K562 (cell line): ENCODE results near the gene RSPH6A. TPM values are rescaled to one million over a fixed set of nuclear protein-coding genes. Genes with fewer than 3 reads are reported as not detected.

Source experiments
- ATF7 ChIP-seq: fragments of 450-650 bp; IDR thresholded peaks from 2 replicates; pipeline ENCODE4 v1.7.1; 2014; ENCODE audit warnings: mild to moderate bottlenecking, moderate library complexity
- DPF2 ChIP-seq: fragments of 450-650 bp; IDR thresholded peaks from 2 replicates; pipeline ENCODE4 v1.6.1; 2016
- ETV1 ChIP-seq: fragments of 450-650 bp; conservative IDR thresholded peaks from 2 replicates; pipeline ENCODE4 v1.6.1; 2016; ENCODE audit warnings: missing genetic modification characterization, control low read depth, low read depth, missing compliant biosample characterization
- GTF2E2 ChIP-seq: fragments of 200-800 bp; sonication (Bioruptor generic); IDR thresholded peaks from 2 replicates; pipeline ENCODE4 v1.6.1; 2016; ENCODE audit warnings: missing genetic modification characterization, missing compliant biosample characterization
- HCFC1 ChIP-seq: IDR thresholded peaks from 2 replicates; pipeline ENCODE4 v1.6.1; 2012; ENCODE audit warnings: low read depth, low read length, improper control_type of control experiment
- HIVEP1 ChIP-seq: fragments of 250-450 bp; sonication (Bioruptor Pico); IDR thresholded peaks from 2 replicates; pipeline ENCODE4 v1.4.0; 2020; ENCODE audit warnings: mild to moderate bottlenecking
- ILF3 ChIP-seq: fragments of 450-650 bp; IDR thresholded peaks from 2 replicates; pipeline ENCODE4 v1.6.1; 2018; ENCODE audit warnings: antibody characterized with exemption, mild to moderate bottlenecking, moderate library complexity, borderline replicate concordance
- ILK ChIP-seq: fragments of 450-650 bp; IDR thresholded peaks from 2 replicates; pipeline ENCODE4 v1.6.1; 2016; ENCODE audit warnings: missing genetic modification characterization, low read depth, mild to moderate bottlenecking, missing compliant biosample characterization, moderate library complexity, borderline replicate concordance
- KHSRP ChIP-seq: fragments of 450-650 bp; IDR thresholded peaks from 2 replicates; pipeline ENCODE4 v1.6.1; 2017
- LEF1 ChIP-seq: fragments of 450-650 bp; IDR thresholded peaks from 2 replicates; pipeline ENCODE4 v1.6.1; 2016; ENCODE audit warnings: mild to moderate bottlenecking
- MXI1 ChIP-seq: IDR thresholded peaks from 2 replicates; pipeline ENCODE4 v1.6.1; 2011; ENCODE audit warnings: low read depth, mild to moderate bottlenecking, improper control_type of control experiment, low read length
- MYBL2 ChIP-seq, 2 experiments: fragments of 450-650 bp in 1 of 2; sonication (generic) in 1 of 2; formaldehyde crosslinking in 1 of 2; IDR thresholded peaks; 2 replicates each; pipeline versions ENCODE4 v1.6.1 to v1.8.1; 2017 to 2022; ENCODE audit warnings: borderline replicate concordance in 1 of 2, inconsistent platforms in 1 of 2, low read depth in 1 of 2, mild to moderate bottlenecking in 1 of 2, missing genetic modification reagents in 1 of 2, moderate library complexity in 1 of 2
- NFE2 ChIP-seq: IDR thresholded peaks from 2 replicates; pipeline ENCODE4 v1.6.1; 2014; ENCODE audit warnings: antibody characterized with exemption, low read depth
- PML ChIP-seq: IDR thresholded peaks from 2 replicates; pipeline ENCODE4 v1.6.1; 2012; ENCODE audit warnings: low read length, inconsistent platforms
- POLR2A ChIP-seq: fragments of 450-650 bp; conservative IDR thresholded peaks from 2 replicates; pipeline ENCODE4 v1.6.1; 2016
- RFX5 ChIP-seq: IDR thresholded peaks from 2 replicates; pipeline ENCODE4 v1.6.1; 2011; ENCODE audit warnings: low read depth, mild to moderate bottlenecking, improper control_type of control experiment, low read length
- SIN3A ChIP-seq, 2 experiments: fragments of 150-350 bp in 1 of 2; IDR thresholded peaks; 2 replicates each; pipeline ENCODE4 v1.6.1; 2011 to 2016; ENCODE audit warnings: borderline replicate concordance in 2 of 2, low read depth in 2 of 2, low read length in 2 of 2, mild to moderate bottlenecking in 2 of 2, moderate library complexity in 2 of 2; ENCODE audit not compliant: control insufficient read depth in 1 of 2
- SLC30A9 ChIP-seq: fragments of 250-450 bp; sonication (Bioruptor Pico); IDR thresholded peaks from 2 replicates; pipeline ENCODE4 v1.8.0; 2022; ENCODE audit warnings: mild to moderate bottlenecking, moderate library complexity
- SRSF1 ChIP-seq: fragments of 200-400 bp; formaldehyde crosslinking; IDR thresholded peaks from 2 replicates; pipeline ENCODE4 v1.6.1; 2017; ENCODE audit warnings: mild to moderate bottlenecking, low read depth, low read length, moderate library complexity
- ZBTB7A ChIP-seq: IDR thresholded peaks from 2 replicates; pipeline ENCODE4 v1.6.1; 2011; ENCODE audit warnings: low read depth, mild to moderate bottlenecking, low read length, moderate library complexity, borderline replicate concordance; ENCODE audit not compliant: control insufficient read depth
- ZNF140 ChIP-seq: fragments of 250-450 bp; sonication (Bioruptor Pico); IDR thresholded peaks from 2 replicates; pipeline ENCODE4 v1.8.0; 2021; ENCODE audit warnings: moderate library complexity, mild to moderate bottlenecking, inconsistent platforms
- ZZZ3 ChIP-seq: fragments of 450-650 bp; IDR thresholded peaks from 2 replicates; pipeline ENCODE4 v1.6.1; 2016; ENCODE audit warnings: antibody characterized with exemption, mild to moderate bottlenecking, moderate library complexity
- polyA plus RNA-seq, 8 experiments: library from polyadenylated mRNA; depleted of rRNA in 4 of 8; stranded (reverse) in 5 of 8; unstranded in 3 of 8; fragments of >200 nt; fragmentation: Nextera tagmentation in 2 of 8; fragmentation: Illumina TruSeq in 1 of 8; extraction: Ambion mirVana in 2 of 8; extraction: Trizol in 1 of 8; gene quantifications; 2 replicates each; pipeline versions ENCODE4 v1.2.1 to v1.2.3, GENCODE V29; 2011 to 2014; ENCODE audit warnings: inconsistent platforms in 1 of 8, missing spikeins in 1 of 8
- total RNA-seq, 7 experiments: library from RNA; depleted of rRNA in 6 of 7; stranded (reverse); fragments of >200 nt in 6 of 7; fragmentation: Illumina TruSeq in 2 of 7; extraction: Trizol in 2 of 7; gene quantifications; 2 replicates each; pipeline versions ENCODE4 v1.2.1 to v1.2.3, GENCODE V29; 2011 to 2021; ENCODE audit warnings: low replicate concordance in 1 of 7
- TF ChIP-seq, protein P1 (sequence below): fragments of 150-350 bp; IDR thresholded peaks from 2 replicates; pipeline ENCODE4 v1.6.1; 2014; ENCODE audit warnings: low read depth, mild to moderate bottlenecking, low read length, borderline replicate concordance
- TF ChIP-seq, protein P2 (sequence below): fragments of 450-650 bp; IDR thresholded peaks from 2 replicates; pipeline ENCODE4 v1.6.1; 2016; ENCODE audit warnings: low read depth, mild to moderate bottlenecking, moderate library complexity
- TF ChIP-seq, protein P3 (sequence below): fragments of 450-650 bp; formaldehyde crosslinking; conservative IDR thresholded peaks from 2 replicates; pipeline ENCODE4 v1.4.0; 2022; ENCODE audit warnings: mild to moderate bottlenecking, missing genetic modification characterization

Gene RSPH6A
- total and polyA plus RNA-seq, 9 of the 15 experiments (the other 6 are each of a cell fraction or from before 2014, with no cell fraction given) = 0.03 to 0.15 (median 0.07) TPM; not detected in 5

DNA sequence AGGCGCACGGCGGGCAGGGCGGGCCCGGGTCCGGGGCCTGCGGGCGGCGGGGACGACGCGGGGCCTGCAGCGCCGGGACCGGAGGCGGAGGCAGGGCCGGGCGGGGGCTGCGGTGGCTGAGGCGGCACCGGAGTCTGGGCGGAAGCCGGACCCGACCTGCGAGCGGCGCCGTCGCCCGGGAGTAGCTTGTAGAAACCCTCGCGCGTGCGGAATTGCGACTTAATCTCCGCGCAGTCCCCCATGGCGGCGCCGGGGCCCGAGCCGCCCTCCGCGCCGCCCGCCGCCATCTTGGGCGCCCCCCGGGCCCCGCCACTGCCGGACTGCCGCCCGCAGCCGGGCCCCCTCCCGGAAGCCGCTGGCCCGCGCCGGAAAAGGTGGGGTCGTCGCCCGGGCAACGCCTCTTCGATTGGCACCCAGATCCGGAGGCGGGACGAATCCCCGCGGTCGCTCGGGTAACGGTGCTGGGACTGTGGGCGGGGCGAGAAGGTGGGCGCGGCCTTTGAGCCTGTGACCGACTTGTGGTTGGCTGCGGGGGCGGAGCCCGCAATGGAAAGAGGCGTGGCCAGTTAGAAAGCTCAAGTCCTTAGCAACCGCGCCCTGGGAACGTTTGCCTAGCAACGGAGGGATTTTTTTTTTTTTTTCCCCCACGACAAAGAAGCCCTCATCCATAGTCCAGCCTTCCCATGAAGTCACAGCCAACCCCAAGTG, 22.5 kb downstream of the RSPH6A start, which contains the start of gene DMWD (continued):
- TF ChIP-seq, protein P1, sequence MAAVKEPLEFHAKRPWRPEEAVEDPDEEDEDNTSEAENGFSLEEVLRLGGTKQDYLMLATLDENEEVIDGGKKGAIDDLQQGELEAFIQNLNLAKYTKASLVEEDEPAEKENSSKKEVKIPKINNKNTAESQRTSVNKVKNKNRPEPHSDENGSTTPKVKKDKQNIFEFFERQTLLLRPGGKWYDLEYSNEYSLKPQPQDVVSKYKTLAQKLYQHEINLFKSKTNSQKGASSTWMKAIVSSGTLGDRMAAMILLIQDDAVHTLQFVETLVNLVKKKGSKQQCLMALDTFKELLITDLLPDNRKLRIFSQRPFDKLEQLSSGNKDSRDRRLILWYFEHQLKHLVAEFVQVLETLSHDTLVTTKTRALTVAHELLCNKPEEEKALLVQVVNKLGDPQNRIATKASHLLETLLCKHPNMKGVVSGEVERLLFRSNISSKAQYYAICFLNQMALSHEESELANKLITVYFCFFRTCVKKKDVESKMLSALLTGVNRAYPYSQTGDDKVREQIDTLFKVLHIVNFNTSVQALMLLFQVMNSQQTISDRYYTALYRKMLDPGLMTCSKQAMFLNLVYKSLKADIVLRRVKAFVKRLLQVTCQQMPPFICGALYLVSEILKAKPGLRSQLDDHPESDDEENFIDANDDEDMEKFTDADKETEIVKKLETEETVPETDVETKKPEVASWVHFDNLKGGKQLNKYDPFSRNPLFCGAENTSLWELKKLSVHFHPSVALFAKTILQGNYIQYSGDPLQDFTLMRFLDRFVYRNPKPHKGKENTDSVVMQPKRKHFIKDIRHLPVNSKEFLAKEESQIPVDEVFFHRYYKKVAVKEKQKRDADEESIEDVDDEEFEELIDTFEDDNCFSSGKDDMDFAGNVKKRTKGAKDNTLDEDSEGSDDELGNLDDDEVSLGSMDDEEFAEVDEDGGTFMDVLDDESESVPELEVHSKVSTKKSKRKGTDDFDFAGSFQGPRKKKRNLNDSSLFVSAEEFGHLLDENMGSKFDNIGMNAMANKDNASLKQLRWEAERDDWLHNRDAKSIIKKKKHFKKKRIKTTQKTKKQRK = no peak
- no peak for TF ChIP-seq KHSRP
- no peak for TF ChIP-seq PML
- TF ChIP-seq ILK = no peak
- TF ChIP-seq NFE2 = no peak
- TF ChIP-seq ILF3 = no peak
- TF ChIP-seq SIN3A (IDR thresholded peaks at IDR 0.05; ENCODE audit: borderline replicate concordance in 2 of 2, control insufficient read depth in 1 of 2, low read depth in 2 of 2, low read length in 2 of 2) = peak; percentile 53 to 71; a peak in 2 of 4 replicates
- TF ChIP-seq ZNF140 (CRISPR knock-in tag) = no peak
- TF ChIP-seq ETV1 (tag) = no peak
- no peak for TF ChIP-seq RFX5
- TF ChIP-seq, protein P2, sequence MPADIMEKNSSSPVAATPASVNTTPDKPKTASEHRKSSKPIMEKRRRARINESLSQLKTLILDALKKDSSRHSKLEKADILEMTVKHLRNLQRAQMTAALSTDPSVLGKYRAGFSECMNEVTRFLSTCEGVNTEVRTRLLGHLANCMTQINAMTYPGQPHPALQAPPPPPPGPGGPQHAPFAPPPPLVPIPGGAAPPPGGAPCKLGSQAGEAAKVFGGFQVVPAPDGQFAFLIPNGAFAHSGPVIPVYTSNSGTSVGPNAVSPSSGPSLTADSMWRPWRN = no peak
- no peak for TF ChIP-seq SRSF1
- no peak for TF ChIP-seq DPF2
- TF ChIP-seq MXI1 = peak; percentile 97
- TF ChIP-seq HCFC1 = peak; percentile 43; the same call in 1 of the 2 replicates
- TF ChIP-seq ATF7 = peak; percentile 65; the same call in 1 of the 2 replicates
- no peak for TF ChIP-seq HIVEP1 (CRISPR knock-in tag)
- peak; percentile 23; the same call in 1 of the 2 replicates for TF ChIP-seq GTF2E2 (tag)
- TF ChIP-seq ZZZ3 = no peak
- TF ChIP-seq POLR2A = peak; percentile 60; the same call in 1 of the 2 replicates
- TF ChIP-seq MYBL2 (IDR thresholded peaks at IDR 0.05; ENCODE audit: low read depth) = no peak
- no peak for TF ChIP-seq MYBL2 (CRISPR knock-in tag; IDR thresholded peaks at IDR 0.05; ENCODE audit: borderline replicate concordance)
- TF ChIP-seq, protein P3, sequence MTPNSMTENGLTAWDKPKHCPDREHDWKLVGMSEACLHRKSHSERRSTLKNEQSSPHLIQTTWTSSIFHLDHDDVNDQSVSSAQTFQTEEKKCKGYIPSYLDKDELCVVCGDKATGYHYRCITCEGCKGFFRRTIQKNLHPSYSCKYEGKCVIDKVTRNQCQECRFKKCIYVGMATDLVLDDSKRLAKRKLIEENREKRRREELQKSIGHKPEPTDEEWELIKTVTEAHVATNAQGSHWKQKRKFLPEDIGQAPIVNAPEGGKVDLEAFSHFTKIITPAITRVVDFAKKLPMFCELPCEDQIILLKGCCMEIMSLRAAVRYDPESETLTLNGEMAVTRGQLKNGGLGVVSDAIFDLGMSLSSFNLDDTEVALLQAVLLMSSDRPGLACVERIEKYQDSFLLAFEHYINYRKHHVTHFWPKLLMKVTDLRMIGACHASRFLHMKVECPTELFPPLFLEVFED (CRISPR knock-in tag) = no peak
- peak; percentile 86 for TF ChIP-seq ZBTB7A
- TF ChIP-seq SLC30A9 (CRISPR knock-in tag) = no peak
- TF ChIP-seq LEF1 = no peak
